Heart left ventricle (tissue), 13 donors: ENCODE data around the gene FETUB.
"Not testable (repeated sequence)": the region's sequence is repeated elsewhere in the genome, so short reads cannot be mapped to it uniquely, and the experiment has no call there.

Source experiments
- POLR2A ChIP-seq, 2 donors: fragments of 450-650 bp; IDR thresholded peaks; one replicate each; pipeline ENCODE4 v1.6.1; 2017; ENCODE audit warnings: antibody characterized with exemption in 2 of 2, mild to moderate bottlenecking in 2 of 2, moderate library complexity in 2 of 2
- TF ChIP-seq, protein P1 (sequence below), 12 donors: fragments of 200-600 bp; sonication (generic) in 4 of 12; IDR thresholded peaks; one replicate each; pipeline versions ENCODE4 v1.5.0 to v1.8.0; 2018 to 2022; ENCODE audit warnings: antibody characterized with exemption in 12 of 12, mild to moderate bottlenecking in 5 of 12
- donor health status: ischemic (EF 13 %, LVEDD 7.1; RV severe dilation, severe dysfunction).
- donor health status: DM: no; HTN: yes; CAD: no.
- donor health status: DM: no; HTN: no; CAD: no.
- donor health status: ischemic (EF 25% LVEDD 6.9; RV normal size, moderate dysfunction).
- donor health status: ischemic (EF 25% LVEDD 5.7; RV mildly dilated, moderate dysfunction).
- donor health status: ischemic (EF 35%, LVEDD 5.7; RV mildly dilated, moderate dysfunction).
- donor health status: nonischemic (EF 11% LVEDD 7.7; RV severe dilation, severe dysfunction).
- donor health status: DM: yes; HTN: yes; CAD: no.
- donor health status: PGD.
- donor health status: ischemic (EF 29% LVEDD 5.4; RV normal size, mild dysfunction).
- donor health status: nonischemic (EF 23%, LVEDD 6.1; RV moderate dilation, normal function).

- TF ChIP-seq, protein P1, sequence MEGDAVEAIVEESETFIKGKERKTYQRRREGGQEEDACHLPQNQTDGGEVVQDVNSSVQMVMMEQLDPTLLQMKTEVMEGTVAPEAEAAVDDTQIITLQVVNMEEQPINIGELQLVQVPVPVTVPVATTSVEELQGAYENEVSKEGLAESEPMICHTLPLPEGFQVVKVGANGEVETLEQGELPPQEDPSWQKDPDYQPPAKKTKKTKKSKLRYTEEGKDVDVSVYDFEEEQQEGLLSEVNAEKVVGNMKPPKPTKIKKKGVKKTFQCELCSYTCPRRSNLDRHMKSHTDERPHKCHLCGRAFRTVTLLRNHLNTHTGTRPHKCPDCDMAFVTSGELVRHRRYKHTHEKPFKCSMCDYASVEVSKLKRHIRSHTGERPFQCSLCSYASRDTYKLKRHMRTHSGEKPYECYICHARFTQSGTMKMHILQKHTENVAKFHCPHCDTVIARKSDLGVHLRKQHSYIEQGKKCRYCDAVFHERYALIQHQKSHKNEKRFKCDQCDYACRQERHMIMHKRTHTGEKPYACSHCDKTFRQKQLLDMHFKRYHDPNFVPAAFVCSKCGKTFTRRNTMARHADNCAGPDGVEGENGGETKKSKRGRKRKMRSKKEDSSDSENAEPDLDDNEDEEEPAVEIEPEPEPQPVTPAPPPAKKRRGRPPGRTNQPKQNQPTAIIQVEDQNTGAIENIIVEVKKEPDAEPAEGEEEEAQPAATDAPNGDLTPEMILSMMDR (IDR thresholded peaks at IDR 0.05) = not testable (repeated sequence)
- not testable (repeated sequence) for TF ChIP-seq POLR2A (IDR thresholded peaks at IDR 0.05)
These were observed 50.1 kb downstream of the FETUB start for GRCh38 chr3:186690304-186690703.
